ENCODE measurements around the gene EMB. TPM values are rescaled to one million over a fixed set of nuclear protein-coding genes. Genes with fewer than 3 reads are reported as not detected.

EMB gene
- total and polyA plus RNA-seq, 2 of the 4 experiments (the other 2 are of a cell fraction): 1.2 to 1.4 TPM

DNA sequence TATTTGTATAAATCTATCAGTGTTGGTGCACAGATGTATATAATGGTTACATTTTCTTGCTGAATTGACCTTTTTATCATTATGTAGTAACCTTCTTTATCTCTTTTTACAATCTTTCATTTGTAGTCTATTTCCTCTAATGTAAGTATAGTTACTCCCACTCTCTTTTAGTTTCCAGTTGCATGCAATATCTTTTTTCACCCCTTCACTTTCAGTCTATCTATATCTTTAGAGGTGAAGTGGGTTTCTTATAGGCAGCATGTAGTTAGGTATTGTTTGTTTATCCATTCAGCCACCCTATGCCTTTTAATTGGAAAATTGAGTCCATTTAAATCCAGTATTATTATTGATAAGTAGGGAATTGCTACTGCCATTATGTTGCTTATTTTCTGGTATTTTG lies 6.1 kb upstream of the EMB start:
- Histone ChIP-seq H2AK9ac (replicated peaks; ENCODE audit: low read depth, low read length, poor library complexity) (no peak overlapping the region), H4K20me1 (ENCODE audit: insufficient read depth, low read length) (no peaks in the 10 kb centered on the region), H3K18ac (ENCODE audit: low read depth, low read length) (no peak overlapping the region), H3K23ac (ENCODE audit: low read depth, low read length) (no peak overlapping the region), H2BK120ac (ENCODE audit: low read depth, low read length) (no peak overlapping the region), H3K27ac (ENCODE audit: insufficient read depth, low read length) (no peak overlapping the region), H4K5ac (ENCODE audit: low read depth, low read length) (no peak overlapping the region), H4K8ac (ENCODE audit: low read depth in 2 of 2, low read length in 2 of 2) (no peak overlapping the region), H3K9ac (ENCODE audit: low read depth, low read length) (no peak overlapping the region), H3K36me3 (ENCODE audit: control insufficient read depth, insufficient read depth, low read length) (no peaks in the 10 kb centered on the region), H2AK5ac (ENCODE audit: low read depth, low read length) (no peak overlapping the region), H3K79me1 (ENCODE audit: low read depth in 1 of 2, low read length in 2 of 2) (no peaks in the 10 kb centered on the region), H4K91ac (ENCODE audit: insufficient read depth, low read depth, low read length) (no peak overlapping the region), H2AFZ (replicated peaks; ENCODE audit: low read length, poor library complexity) (no peak overlapping the region), H3K27me3 (ENCODE audit: control insufficient read depth, insufficient read depth, low read length) (no peaks in the 10 kb centered on the region), H3K9me3 (ENCODE audit: control insufficient read depth, insufficient read depth, low read length) (no peaks in the 10 kb centered on the region), H3K56ac (ENCODE audit: extremely low read depth, insufficient read depth, low read length) (no peak overlapping the region), H3K9me1 (ENCODE audit: insufficient read depth, low read length) (no peaks in the 10 kb centered on the region), H2BK20ac (ENCODE audit: low read depth, low read length) (no peak overlapping the region), H3K14ac (replicated peaks; ENCODE audit: low read depth, low read length) (no peak overlapping the region), H3K4me3 (ENCODE audit: insufficient read depth, low read depth, low read length) (no peak overlapping the region), H2BK5ac (ENCODE audit: low read depth, low read length, poor library complexity, severe bottlenecking) (no peak overlapping the region), H2BK15ac (ENCODE audit: low read depth, low read length) (no peak overlapping the region), H3K4me1 (ENCODE audit: control insufficient read depth, insufficient read depth, low read length) (no peaks in the 10 kb centered on the region), H3K4me2 (ENCODE audit: low read depth, low read length) (no peak overlapping the region), H3K4ac (ENCODE audit: low read depth, low read length) (no peak overlapping the region)
- ATAC-seq (ENCODE audit: low read depth) (no peak), DNase-seq (no peak)
- ChIA-PET POLR2A (ENCODE audit: unreplicated experiment) (no interaction called here), CTCF (no interaction called here)
- intact Hi-C loops (cut with micrococcal nuclease) (no loop called here), in situ Hi-C loops (cut with MboI; ENCODE audit: low sequenced_read_pairs) (no loop called here), dilution Hi-C loops (cut with HindIII; ENCODE audit: low sequenced_read_pairs, unreplicated experiment) (no loop called here)
- TF ChIP-seq CHD1 (IDR thresholded peaks at IDR 0.05; ENCODE audit: low read depth, low read length): no peak
- TF ChIP-seq, protein P1, sequence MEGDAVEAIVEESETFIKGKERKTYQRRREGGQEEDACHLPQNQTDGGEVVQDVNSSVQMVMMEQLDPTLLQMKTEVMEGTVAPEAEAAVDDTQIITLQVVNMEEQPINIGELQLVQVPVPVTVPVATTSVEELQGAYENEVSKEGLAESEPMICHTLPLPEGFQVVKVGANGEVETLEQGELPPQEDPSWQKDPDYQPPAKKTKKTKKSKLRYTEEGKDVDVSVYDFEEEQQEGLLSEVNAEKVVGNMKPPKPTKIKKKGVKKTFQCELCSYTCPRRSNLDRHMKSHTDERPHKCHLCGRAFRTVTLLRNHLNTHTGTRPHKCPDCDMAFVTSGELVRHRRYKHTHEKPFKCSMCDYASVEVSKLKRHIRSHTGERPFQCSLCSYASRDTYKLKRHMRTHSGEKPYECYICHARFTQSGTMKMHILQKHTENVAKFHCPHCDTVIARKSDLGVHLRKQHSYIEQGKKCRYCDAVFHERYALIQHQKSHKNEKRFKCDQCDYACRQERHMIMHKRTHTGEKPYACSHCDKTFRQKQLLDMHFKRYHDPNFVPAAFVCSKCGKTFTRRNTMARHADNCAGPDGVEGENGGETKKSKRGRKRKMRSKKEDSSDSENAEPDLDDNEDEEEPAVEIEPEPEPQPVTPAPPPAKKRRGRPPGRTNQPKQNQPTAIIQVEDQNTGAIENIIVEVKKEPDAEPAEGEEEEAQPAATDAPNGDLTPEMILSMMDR (conservative IDR thresholded peaks at IDR 0.05; ENCODE audit: low read depth, low read length): no peak
- TF ChIP-seq FOS (IDR thresholded peaks at IDR 0.05; ENCODE audit: low read depth, low read length): no peak
- TF ChIP-seq BHLHE40 (IDR thresholded peaks at IDR 0.05; ENCODE audit: low read depth, low read length): no peak
- no peak for TF ChIP-seq POLR2A (IDR thresholded peaks at IDR 0.05; ENCODE audit: low read depth, low read length)
- no peak for TF ChIP-seq NFE2L2 (IDR thresholded peaks at IDR 0.05; ENCODE audit: low read depth, low read length)
- no peak for TF ChIP-seq MAZ (IDR thresholded peaks at IDR 0.05; ENCODE audit: borderline replicate concordance, low read depth, low read length)
- no peak for TF ChIP-seq RAD21 (IDR thresholded peaks at IDR 0.05; ENCODE audit: low read length)
- no peak for TF ChIP-seq SMC3 (IDR thresholded peaks at IDR 0.05; ENCODE audit: low read depth, low read length)
- no peak for TF ChIP-seq CEBPB (IDR thresholded peaks at IDR 0.05; ENCODE audit: low read depth, low read length)
- TF ChIP-seq MAFK (IDR thresholded peaks at IDR 0.05; ENCODE audit: low read depth, low read length): no peak
- TF ChIP-seq RFX5 (IDR thresholded peaks at IDR 0.05; ENCODE audit: low read depth, low read length): no peak
- TF ChIP-seq, protein P2, sequence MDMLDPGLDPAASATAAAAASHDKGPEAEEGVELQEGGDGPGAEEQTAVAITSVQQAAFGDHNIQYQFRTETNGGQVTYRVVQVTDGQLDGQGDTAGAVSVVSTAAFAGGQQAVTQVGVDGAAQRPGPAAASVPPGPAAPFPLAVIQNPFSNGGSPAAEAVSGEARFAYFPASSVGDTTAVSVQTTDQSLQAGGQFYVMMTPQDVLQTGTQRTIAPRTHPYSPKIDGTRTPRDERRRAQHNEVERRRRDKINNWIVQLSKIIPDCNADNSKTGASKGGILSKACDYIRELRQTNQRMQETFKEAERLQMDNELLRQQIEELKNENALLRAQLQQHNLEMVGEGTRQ (IDR thresholded peaks at IDR 0.05; ENCODE audit: low read depth, low read length): no peak
- no TSS peak for BruUV-seq (replicated peaks)

Measured in IMR-90 (cell line).